WERI-Rb-1 (cell line): ENCODE results near the gene SMIM38.

Source experiments
- DNase-seq: peaks from one replicate; pipeline ENCODE4 v3.0.0-alpha.2; 2020
- H3K27ac ChIP-seq: fragments of 250-450 bp; sonication (Bioruptor Pico); 2 replicates; pipeline ENCODE4 v1.5.1; 2020; ENCODE audit warnings: mild to moderate bottlenecking, moderate library complexity
- H3K27me3 ChIP-seq: fragments of 250-450 bp; sonication (Bioruptor Pico); 2 replicates; pipeline ENCODE4 v1.5.1; 2021; ENCODE audit warnings: mild to moderate bottlenecking, low read depth, moderate library complexity; ENCODE audit not compliant: insufficient read depth, severe bottlenecking
- H3K36me3 ChIP-seq: fragments of 250-450 bp; sonication (Bioruptor Pico); 2 replicates; pipeline ENCODE4 v1.5.1; 2020; ENCODE audit warnings: mild to moderate bottlenecking, moderate library complexity
- H3K4me3 ChIP-seq: 2 replicates; pipeline ENCODE4 v1.5.1; 2011; ENCODE audit warnings: low read depth, mild to moderate bottlenecking, control low read depth, low read length
- H3K9me3 ChIP-seq: fragments of 250-450 bp; sonication (Bioruptor Pico); 2 replicates; pipeline ENCODE4 v1.5.1; 2021; ENCODE audit warnings: mild to moderate bottlenecking, moderate library complexity; ENCODE audit not compliant: severe bottlenecking
- CTCF ChIP-seq: IDR thresholded peaks from 2 replicates; pipeline ENCODE4 v1.5.1; 2011; ENCODE audit warnings: low read depth, mild to moderate bottlenecking, control low read depth, inconsistent platforms, low read length

SMIM38 gene

DNA sequence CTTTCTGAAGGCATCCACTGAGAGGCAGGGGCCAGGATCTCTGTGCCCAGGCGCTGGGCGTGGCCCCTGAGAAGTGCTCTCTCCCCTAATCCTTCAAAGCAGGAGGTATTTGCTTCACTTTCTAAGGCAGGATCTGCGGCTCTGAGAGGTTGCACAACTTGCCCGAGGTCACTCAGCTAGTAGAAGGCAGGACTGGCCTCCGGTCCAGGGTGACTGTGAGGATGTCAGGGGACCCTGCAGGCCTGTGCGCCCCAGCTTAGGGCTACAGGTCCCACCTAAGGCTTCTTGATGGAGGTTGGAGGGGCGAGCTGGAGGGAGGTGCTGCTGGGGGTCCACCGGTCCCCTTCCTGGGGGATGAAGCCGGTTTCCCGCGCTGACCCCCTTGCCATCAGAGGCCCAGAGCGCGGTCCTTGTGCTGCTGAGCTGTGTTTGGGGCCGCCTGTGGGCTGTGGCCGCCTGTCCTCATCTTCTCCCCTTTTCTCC lies 979 bp downstream of the SMIM38 start:
- Histone ChIP-seq H3K36me3 (no peaks in the 10 kb centered on the region), H3K27me3 (no peaks in the 10 kb centered on the region), H3K4me3 (no peak overlapping the region), H3K9me3 (no peaks in the 10 kb centered on the region), H3K27ac (no peak overlapping the region)
- no peak for DNase-seq
- TF ChIP-seq CTCF = no peak

- H3K4me3 ChIP-seq = no peak overlapping the region
- DNase-seq = no peak
- TF ChIP-seq CTCF = no peak
- no peak overlapping the region for H3K27ac ChIP-seq
- H3K9me3 ChIP-seq = no peaks in the 10 kb centered on the region
- H3K27me3 ChIP-seq = no peaks in the 10 kb centered on the region
- H3K36me3 ChIP-seq = no peaks in the 10 kb centered on the region
Observed at GRCh38 chr11:69157156-69157821, 1.6 kb downstream of the SMIM38 start.

GRCh38 chr11:69157822-69158231 lies 2.1 kb downstream of the SMIM38 start:
- H3K4me3 ChIP-seq = no peak overlapping the region
- H3K9me3 ChIP-seq = no peaks in the 10 kb centered on the region
- no peaks in the 10 kb centered on the region for H3K36me3 ChIP-seq
- H3K27me3 ChIP-seq = no peaks in the 10 kb centered on the region
- TF ChIP-seq CTCF = no peak
- no peak for DNase-seq
- no peak overlapping the region for H3K27ac ChIP-seq

DNA sequence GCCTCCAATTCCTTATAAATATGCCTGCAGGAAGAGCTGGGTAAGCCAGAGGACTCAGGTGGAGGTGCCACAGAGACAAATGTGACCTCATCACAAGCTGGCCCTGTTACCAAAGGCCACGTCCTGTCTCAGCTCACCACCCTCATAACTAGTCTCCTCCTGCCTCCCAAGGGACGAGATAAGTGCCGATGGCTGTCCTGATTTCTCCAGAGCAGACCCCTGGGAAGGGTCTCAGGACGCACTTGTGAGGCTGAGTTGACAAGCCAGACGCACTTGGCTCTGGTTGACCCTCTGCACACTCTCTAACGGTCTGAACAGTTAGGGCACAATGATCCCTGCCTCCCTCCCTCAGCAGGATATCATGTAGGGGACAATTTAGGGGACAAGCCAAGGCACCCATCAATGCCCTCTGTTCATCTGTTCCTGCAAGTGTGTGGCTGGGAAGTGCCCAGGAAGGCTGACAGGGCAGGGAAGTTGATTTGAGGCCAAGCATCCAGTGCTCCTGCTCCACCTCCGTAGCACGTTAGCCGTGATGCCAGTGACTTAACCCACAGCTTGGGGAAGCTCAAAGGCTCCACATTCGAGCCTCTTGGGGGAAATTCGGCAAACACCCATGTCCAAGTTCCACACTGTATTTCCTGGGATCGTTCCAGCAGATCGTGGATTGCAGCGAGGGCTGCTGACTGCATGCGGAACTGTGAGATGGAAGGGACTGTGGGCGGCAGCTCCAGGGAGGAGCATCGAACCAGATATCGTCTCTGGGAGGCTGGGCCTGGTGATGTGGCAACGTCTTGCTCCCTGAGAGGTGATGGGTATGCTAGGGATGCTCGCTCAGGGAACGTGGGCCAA lies 2.8 kb downstream of the SMIM38 start:
- Histone ChIP-seq H3K27me3 (no peaks in the 10 kb centered on the region), H3K4me3 (no peak overlapping the region), H3K9me3 (no peaks in the 10 kb centered on the region), H3K36me3 (no peaks in the 10 kb centered on the region), H3K27ac (no peak overlapping the region)
- TF ChIP-seq CTCF = no peak
- DNase-seq = no peak

DNA sequence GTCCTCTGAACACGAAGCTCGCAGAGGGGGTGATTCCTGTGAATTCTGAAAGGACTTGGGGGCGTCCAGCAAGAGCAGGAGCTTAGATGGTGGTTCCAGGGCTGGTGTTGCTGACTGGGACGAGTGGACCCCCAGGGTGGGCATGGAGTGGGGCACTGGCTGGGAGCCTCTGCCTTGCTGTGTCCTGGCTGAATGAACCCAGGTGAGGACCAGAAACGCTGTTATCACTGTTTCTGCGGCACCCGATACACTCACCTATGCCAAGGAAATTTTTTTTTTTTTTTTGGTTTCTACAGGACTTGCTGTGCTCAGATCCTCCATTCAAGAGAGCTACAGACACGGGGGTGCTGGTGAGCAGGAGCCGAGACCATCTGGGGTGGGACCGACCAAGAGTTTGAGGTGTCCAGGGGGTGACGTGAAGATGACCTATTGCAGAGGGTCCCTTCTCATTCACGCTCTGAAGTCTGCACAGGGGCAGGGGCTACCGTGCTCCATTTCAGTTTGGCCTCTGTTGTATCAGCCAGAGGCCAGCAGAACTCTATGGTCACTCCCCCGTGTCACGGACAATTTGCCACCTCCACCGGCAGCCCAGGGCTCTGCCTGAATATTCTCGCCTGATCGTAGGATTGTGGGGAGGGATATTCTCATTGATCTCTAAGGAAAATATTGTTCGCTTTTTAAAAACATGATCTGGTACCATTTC lies 3.6 kb downstream of the SMIM38 start:
- Histone ChIP-seq H3K27ac (no peak overlapping the region), H3K4me3 (no peak overlapping the region), H3K36me3 (no peaks in the 10 kb centered on the region), H3K27me3 (no peaks in the 10 kb centered on the region), H3K9me3 (peaks cover 2% of the 10 kb centered on the region)
- TF ChIP-seq CTCF = no peak
- DNase-seq = no peak
